ENCODE data around the gene SMU1. TPM values are rescaled to one million over a fixed set of nuclear protein-coding genes. Genes with fewer than 3 reads are reported as not detected.

The SMU1 gene
- total RNA-seq, 1 experiment from 2014 or later = 30.3 TPM

GRCh38 chr9:33105504-33105903 lies 29.0 kb upstream of the SMU1 start:
- Histone ChIP-seq H3K27me3 (ENCODE audit: control insufficient read depth, insufficient read depth, low read length) (no peaks in the 10 kb centered on the region), H3K36me3 (ENCODE audit: control insufficient read depth, insufficient read depth, low read length) (no peaks in the 10 kb centered on the region), H3K4me1 (ENCODE audit: control insufficient read depth, insufficient read depth, low read length) (peaks cover 4% of the 10 kb centered on the region; the same call in 1 of the 2 replicates), H3K9me3 (ENCODE audit: control insufficient read depth, insufficient read depth, low read depth, low read length) (no peaks in the 10 kb centered on the region), H3K27ac (ENCODE audit: low read length) (no peak overlapping the region), H3K4me3 (ENCODE audit: low read depth in 2 of 2, low read length in 2 of 2) (no peak overlapping the region)
- ChIA-PET POLR2A (no interaction called here), CTCF (no interaction called here)
- no TSS peak for BruUV-seq (replicated peaks)
- ATAC-seq (no peak), DNase-seq (ENCODE audit: low read depth, low spot score) (no peak)
- no peak for TF ChIP-seq SIN3A (IDR thresholded peaks at IDR 0.05; ENCODE audit: borderline replicate concordance, insufficient read depth, low read depth, low read length)
- no peak for TF ChIP-seq CTCF (IDR thresholded peaks at IDR 0.05)
- no peak for TF ChIP-seq REST (IDR thresholded peaks at IDR 0.05; ENCODE audit: insufficient read depth in 1 of 2, low read depth in 2 of 2, low read length in 1 of 2)
- no peak for TF ChIP-seq POLR2AphosphoS5 (IDR thresholded peaks at IDR 0.05; ENCODE audit: low read depth, low read length)
- TF ChIP-seq TCF7L2 (IDR thresholded peaks at IDR 0.05; ENCODE audit: low read depth, low read length) = no peak
- in situ Hi-C loops (cut with HindIII; ENCODE audit: low pct_unique_long_range_greater_than_20kb, low sequenced_read_pairs) = no loop called here
- intact Hi-C loops (cut with micrococcal nuclease; ENCODE audit: unreplicated experiment) = no loop called here

GRCh38 chr9:33104401-33104800 lies 27.9 kb upstream of the SMU1 start:
- BruUV-seq (replicated peaks) = no TSS peak
- Histone ChIP-seq H3K9me3 (ENCODE audit: control insufficient read depth, insufficient read depth, low read depth, low read length) (no peaks in the 10 kb centered on the region), H3K27ac (ENCODE audit: low read length) (no peak overlapping the region), H3K4me1 (ENCODE audit: control insufficient read depth, insufficient read depth, low read length) (peaks cover 4% of the 10 kb centered on the region; the same call in 1 of the 2 replicates), H3K36me3 (ENCODE audit: control insufficient read depth, insufficient read depth, low read length) (no peaks in the 10 kb centered on the region), H3K27me3 (ENCODE audit: control insufficient read depth, insufficient read depth, low read length) (no peaks in the 10 kb centered on the region), H3K4me3 (ENCODE audit: low read depth in 2 of 2, low read length in 2 of 2) (no peak overlapping the region)
- DNase-seq (ENCODE audit: low read depth, low spot score) (no peak), ATAC-seq (no peak)
- intact Hi-C loops (cut with micrococcal nuclease; ENCODE audit: unreplicated experiment) (no loop called here), in situ Hi-C loops (cut with HindIII; ENCODE audit: low pct_unique_long_range_greater_than_20kb, low sequenced_read_pairs) (no loop called here)
- CTCF ChIA-PET = no interaction called here
- no peak for TF ChIP-seq SIN3A (IDR thresholded peaks at IDR 0.05; ENCODE audit: borderline replicate concordance, insufficient read depth, low read depth, low read length)
- no peak for TF ChIP-seq CTCF (IDR thresholded peaks at IDR 0.05)
- no peak for TF ChIP-seq REST (IDR thresholded peaks at IDR 0.05; ENCODE audit: insufficient read depth in 1 of 2, low read depth in 2 of 2, low read length in 1 of 2)
- TF ChIP-seq POLR2AphosphoS5 (IDR thresholded peaks at IDR 0.05; ENCODE audit: low read depth, low read length) = no peak
- no peak for TF ChIP-seq TCF7L2 (IDR thresholded peaks at IDR 0.05; ENCODE audit: low read depth, low read length)
- POLR2A ChIA-PET = no interaction called here

Measured in Panc1 (cell line).